Head of caudate nucleus (tissue), 42 donors: Measurements from ENCODE around the gene SLC25A21.
"Not testable (repeated sequence)": the region's sequence is repeated elsewhere in the genome, so short reads cannot be mapped to it uniquely, and the experiment has no call there.

Source experiments
- DNase-seq, 42 donors: peaks; one replicate each; pipeline versions ENCODE4 v3.0.0 to v3.0.0-alpha.2; 2020 to 2021; ENCODE audit warnings: mixed read lengths in 7 of 42
- intact Hi-C: fragments of 100-400 bp; cut with DNase I; formaldehyde crosslinking; loops from one replicate; pipeline ENCODE4 v1.15.0; 2022

SLC25A21 gene

GRCh38 chr14:36862237-36862636 is 310.2 kb downstream of the SLC25A21 start:
- intact Hi-C loops, result not testable (repeated sequence)

GRCh38 chr14:36860831-36861230 is 311.6 kb downstream of the SLC25A21 start:
- no peak for DNase-seq
- intact Hi-C loops, result no loop called here

More at GRCh38 chr14:36862237-36862636, 310.2 kb downstream of the SLC25A21 start:
- not testable (repeated sequence) for DNase-seq

GRCh38 chr14:36859119-36859518 is 313.3 kb downstream of the SLC25A21 start:
- intact Hi-C loops, result no loop called here
- DNase-seq, result no peak

GRCh38 chr14:36857842-36858445 is 314.5 kb downstream of the SLC25A21 start:
- intact Hi-C loops, result no loop called here

GRCh38 chr14:36857136-36857535 is 315.3 kb downstream of the SLC25A21 start:
- no peak for DNase-seq
- intact Hi-C loops, result no loop called here

More at GRCh38 chr14:36857842-36858445, 314.5 kb downstream of the SLC25A21 start:
- no peak for DNase-seq

- DNase-seq, result no peak
- intact Hi-C loops, result no loop called here
Measured at GRCh38 chr14:36856095-36856878, 316.1 kb downstream of the SLC25A21 start.

- DNase-seq, result no peak
- intact Hi-C loops, result no loop called here
Measured at GRCh38 chr14:36855396-36855795, 317.0 kb downstream of the SLC25A21 start.

GRCh38 chr14:36852981-36853691 is 319.3 kb downstream of the SLC25A21 start:
- intact Hi-C loops, result no loop called here
- DNase-seq, result no peak

GRCh38 chr14:36848213-36848612 is 324.2 kb downstream of the SLC25A21 start:
- DNase-seq, result no peak
- intact Hi-C loops, result no loop called here

GRCh38 chr14:36847366-36847765 is 325.0 kb downstream of the SLC25A21 start:
- DNase-seq, result no peak
- intact Hi-C loops, result no loop called here

- DNase-seq, result no peak
- intact Hi-C loops, result no loop called here
Measured at GRCh38 chr14:36845356-36846012, 326.9 kb downstream of the SLC25A21 start.

- DNase-seq, result no peak
- intact Hi-C loops, result no loop called here
Measured at GRCh38 chr14:36844443-36845195, 327.8 kb downstream of the SLC25A21 start.

GRCh38 chr14:36843410-36843809 is 329.0 kb downstream of the SLC25A21 start:
- intact Hi-C loops, result no loop called here
- no peak for DNase-seq

- DNase-seq, result no peak
- intact Hi-C loops, result no loop called here
Measured at GRCh38 chr14:36835128-36835527, 337.3 kb downstream of the SLC25A21 start.

- intact Hi-C loops, result no loop called here
- no peak for DNase-seq
Measured at GRCh38 chr14:36834293-36834692, 338.1 kb downstream of the SLC25A21 start.

- DNase-seq, result no peak
- intact Hi-C loops, result no loop called here
Measured at GRCh38 chr14:36829547-36829946, 342.9 kb downstream of the SLC25A21 start.

- no peak for DNase-seq
- intact Hi-C loops, result no loop called here
Measured at GRCh38 chr14:36827861-36828260, 344.5 kb downstream of the SLC25A21 start.

GRCh38 chr14:36826614-36827013 is 345.8 kb downstream of the SLC25A21 start:
- no peak for DNase-seq
- intact Hi-C loops, result no loop called here

GRCh38 chr14:36824854-36825253 is 347.6 kb downstream of the SLC25A21 start:
- no peak for DNase-seq
- intact Hi-C loops, result no loop called here
